ENCODE measurements around the gene NCK1. TPM values are rescaled to one million over a fixed set of nuclear protein-coding genes. Genes with fewer than 3 reads are reported as not detected.
A peak's percentile ranks its signal among the peaks of the same experiment; 100 is the strongest.

The NCK1 gene
- total and polyA plus RNA-seq, 2 of the 13 experiments (the other 11 are each of a cell fraction or from before 2014, with no cell fraction given) = 14.7 to 30.4 TPM

- TF ChIP-seq THYN1 (CRISPR knock-in tag; IDR thresholded peaks at IDR 0.05; ENCODE audit: borderline replicate concordance, low read depth) (no peak), SETDB1 (CRISPR knock-in tag; IDR thresholded peaks at IDR 0.05; ENCODE audit: borderline replicate concordance) (no peak), HOXA7 (CRISPR knock-in tag; IDR thresholded peaks at IDR 0.05) (no peak), TRIM22 (IDR thresholded peaks at IDR 0.05) (no peak), HMGXB3 (CRISPR knock-in tag; IDR thresholded peaks at IDR 0.05; ENCODE audit: borderline replicate concordance) (no peak), TEF (CRISPR knock-in tag; IDR thresholded peaks at IDR 0.05) (no peak), TMF1 (CRISPR knock-in tag; IDR thresholded peaks at IDR 0.05; ENCODE audit: low read depth) (0 out of 2 replicates have a peak, but pooled peaks have one; percentile 58), ZNF18 (CRISPR knock-in tag; IDR thresholded peaks at IDR 0.05; ENCODE audit: insufficient replicate concordance) (peak; percentile 11), DNMT3B (CRISPR knock-in tag; conservative IDR thresholded peaks at IDR 0.05) (0 out of 2 replicates have a peak, but pooled peaks have one; percentile 47), ZNF260 (CRISPR knock-in tag; IDR thresholded peaks at IDR 0.05; ENCODE audit: borderline replicate concordance, low read depth) (no peak), ZNF777 (CRISPR knock-in tag; IDR thresholded peaks at IDR 0.05) (peak; percentile 76), KAT7 (CRISPR knock-in tag; IDR thresholded peaks at IDR 0.05; ENCODE audit: borderline replicate concordance) (no peak), NFIB (CRISPR knock-in tag; IDR thresholded peaks at IDR 0.05; ENCODE audit: borderline replicate concordance) (no peak), DDIT3 (CRISPR knock-in tag; IDR thresholded peaks at IDR 0.05) (no peak), MNT (IDR thresholded peaks at IDR 0.05) (no peak), CCAR2 (optimal IDR thresholded peaks at IDR 0.05; ENCODE audit: low read depth, low read length) (no peak), CREBL2 (CRISPR knock-in tag; IDR thresholded peaks at IDR 0.05; ENCODE audit: borderline replicate concordance) (no peak; the same call in 1 of the 2 replicates)
These were observed 42.0 kb upstream of the NCK1 start (continued) for GRCh38 chr3:136819731-136820679.
